ENCODE data around the gene BCL2L12. TPM values are rescaled to one million over a fixed set of nuclear protein-coding genes. Genes with fewer than 3 reads are reported as not detected.

The BCL2L12 gene
- total and polyA plus RNA-seq, 2 donors (not counting 3 experiments of a cell fraction or from before 2014, with no cell fraction given), result 49.8 to 58.5 TPM

DNA sequence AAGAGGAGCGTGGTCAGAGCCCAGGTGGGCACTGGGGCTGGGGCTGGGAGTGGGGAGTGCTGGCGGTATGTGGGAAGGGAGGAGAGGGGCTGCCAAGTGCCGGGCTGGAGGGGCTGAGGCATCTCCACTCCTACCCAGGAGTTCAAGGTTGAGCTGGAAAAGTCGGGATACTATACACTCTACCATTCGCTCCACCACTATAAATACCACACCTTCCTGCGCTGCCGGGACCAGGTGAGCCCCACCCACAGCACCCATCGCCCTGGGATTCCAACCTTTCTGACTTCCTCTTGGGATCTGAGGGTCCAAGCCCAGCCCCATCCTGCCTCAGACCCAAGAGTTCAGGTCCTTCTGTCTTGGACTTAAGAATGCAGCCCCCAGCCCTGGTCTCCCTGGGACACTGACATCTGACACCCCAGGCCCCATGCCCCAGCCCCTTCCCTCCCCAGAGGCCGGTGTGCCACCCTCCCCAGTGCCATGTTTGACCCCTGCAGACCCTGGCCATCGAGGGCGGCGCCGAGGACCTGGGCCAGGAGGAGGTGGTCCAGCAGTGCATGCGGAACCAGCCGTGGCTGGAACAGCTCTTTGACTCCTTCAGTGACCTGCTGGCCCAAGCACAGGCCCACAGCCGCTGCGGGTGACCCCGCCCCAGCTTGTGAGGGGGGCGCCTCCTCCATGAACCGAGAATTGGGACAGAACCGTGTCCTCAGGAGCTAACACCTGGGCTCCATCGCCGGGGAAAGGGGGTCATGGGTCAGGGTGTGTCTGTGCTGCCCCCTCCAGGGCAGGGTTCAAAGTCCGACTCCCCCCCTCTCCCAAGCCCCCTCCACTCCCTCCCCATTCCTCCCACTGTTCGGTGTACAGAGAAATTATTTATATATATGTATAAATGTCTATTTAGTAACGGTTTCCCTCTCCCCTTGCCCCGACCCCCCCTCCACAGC, 40.5 kb upstream of the BCL2L12 start:
- H3K9me1 ChIP-seq (replicated peaks; ENCODE audit: control insufficient read depth, extremely low read depth, insufficient read depth, low read length), result no peaks in the 10 kb centered on the region
- dilution Hi-C loops (cut with MboI; ENCODE audit: extremely low pct_ligation_motif_present, low sequenced_read_pairs) (no loop called here), intact Hi-C loops (cut with micrococcal nuclease) (no loop called here)
- no peaks in the 10 kb centered on the region for H3K79me2 ChIP-seq (ENCODE audit: control insufficient read depth, insufficient read depth, low read length)
- no peak overlapping the region for H3K27ac ChIP-seq (ENCODE audit: insufficient read depth, low read depth, low read length)
- ChIA-PET CTCF (interaction anchor here (1.0 kb wide), 1 partner anchor 15 kb away, joined by 3 read pairs; no protein-coding TSS in a partner anchor), POLR2A (no interaction called here)
- no peaks in the 10 kb centered on the region for H3K9me3 ChIP-seq (replicated peaks; ENCODE audit: control insufficient read depth, insufficient read depth, low read length)
- H3K36me3 ChIP-seq (ENCODE audit: control insufficient read depth in 2 of 2, extremely low read depth in 1 of 2, insufficient read depth in 2 of 2, low read length in 2 of 2), result peaks cover under 1 to 21% of the 10 kb centered on the region in 2 experiments
- TSS peak; percentile 47 for BruUV-seq (replicated peaks)
- DNase-seq (ENCODE audit: low read depth, low spot score) (no peak), FAIRE-seq (no peak)
- H4K20me1 ChIP-seq (replicated peaks; ENCODE audit: control insufficient read depth, extremely low read depth, insufficient read depth, low read length), result no peaks in the 10 kb centered on the region
- no peak overlapping the region for H2AFZ ChIP-seq (ENCODE audit: low read depth, low read length)
- H3K9ac ChIP-seq (replicated peaks; ENCODE audit: extremely low read depth, insufficient read depth, low read length), result no peak overlapping the region
- H3K4me3 ChIP-seq (replicated peaks in 1 of 3; ENCODE audit: insufficient read depth in 1 of 3, low read depth in 1 of 3, low read length in 3 of 3), result no peak overlapping the region
- H3K4me2 ChIP-seq (ENCODE audit: insufficient read depth, low read length), result no peak overlapping the region
- H3K27me3 ChIP-seq (ENCODE audit: control insufficient read depth in 2 of 2, insufficient read depth in 2 of 2, low read length in 2 of 2), result no peaks in the 10 kb centered on the region
- no peak for TF ChIP-seq EZH2 (IDR thresholded peaks at IDR 0.05; ENCODE audit: borderline replicate concordance, low read depth, low read length, severe bottlenecking)
- TF ChIP-seq GATA2 (IDR thresholded peaks at IDR 0.05; ENCODE audit: insufficient read depth, insufficient read length, low read depth, low read length), result no peak
- TF ChIP-seq JUN (IDR thresholded peaks at IDR 0.05; ENCODE audit: borderline replicate concordance, insufficient read depth, insufficient read length, low read depth), result no peak
- no peak for TF ChIP-seq POLR2AphosphoS5 (IDR thresholded peaks at IDR 0.05; ENCODE audit: insufficient read depth, low read depth, low read length)
- TF ChIP-seq, protein P1, sequence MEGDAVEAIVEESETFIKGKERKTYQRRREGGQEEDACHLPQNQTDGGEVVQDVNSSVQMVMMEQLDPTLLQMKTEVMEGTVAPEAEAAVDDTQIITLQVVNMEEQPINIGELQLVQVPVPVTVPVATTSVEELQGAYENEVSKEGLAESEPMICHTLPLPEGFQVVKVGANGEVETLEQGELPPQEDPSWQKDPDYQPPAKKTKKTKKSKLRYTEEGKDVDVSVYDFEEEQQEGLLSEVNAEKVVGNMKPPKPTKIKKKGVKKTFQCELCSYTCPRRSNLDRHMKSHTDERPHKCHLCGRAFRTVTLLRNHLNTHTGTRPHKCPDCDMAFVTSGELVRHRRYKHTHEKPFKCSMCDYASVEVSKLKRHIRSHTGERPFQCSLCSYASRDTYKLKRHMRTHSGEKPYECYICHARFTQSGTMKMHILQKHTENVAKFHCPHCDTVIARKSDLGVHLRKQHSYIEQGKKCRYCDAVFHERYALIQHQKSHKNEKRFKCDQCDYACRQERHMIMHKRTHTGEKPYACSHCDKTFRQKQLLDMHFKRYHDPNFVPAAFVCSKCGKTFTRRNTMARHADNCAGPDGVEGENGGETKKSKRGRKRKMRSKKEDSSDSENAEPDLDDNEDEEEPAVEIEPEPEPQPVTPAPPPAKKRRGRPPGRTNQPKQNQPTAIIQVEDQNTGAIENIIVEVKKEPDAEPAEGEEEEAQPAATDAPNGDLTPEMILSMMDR (IDR thresholded peaks at IDR 0.05; ENCODE audit: extremely low read depth in 1 of 2, insufficient read depth in 1 of 2, low read depth in 1 of 2, low read length in 2 of 2), result no peak
- TF ChIP-seq, protein P2, sequence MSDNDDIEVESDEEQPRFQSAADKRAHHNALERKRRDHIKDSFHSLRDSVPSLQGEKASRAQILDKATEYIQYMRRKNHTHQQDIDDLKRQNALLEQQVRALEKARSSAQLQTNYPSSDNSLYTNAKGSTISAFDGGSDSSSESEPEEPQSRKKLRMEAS (IDR thresholded peaks at IDR 0.05; ENCODE audit: insufficient read depth, insufficient read length), result no peak
- TF ChIP-seq FOS (IDR thresholded peaks at IDR 0.05; ENCODE audit: borderline replicate concordance, insufficient read depth, low read length), result no peak
- no peak for TF ChIP-seq POLR2A (IDR thresholded peaks at IDR 0.05; ENCODE audit: low read depth, low read length)
- TF ChIP-seq MYC (IDR thresholded peaks at IDR 0.05; ENCODE audit: low read depth, low read length), result no peak
- no peaks in the 10 kb centered on the region for H3K4me1 ChIP-seq (ENCODE audit: control insufficient read depth, extremely low read depth, insufficient read depth, low read length)

Data from endothelial cell of umbilical vein (primary cell).